RWPE1 (cell line): ENCODE results near the gene PCDHGC3.

ENCODE experiments used
- CTCF ChIA-PET: fragments of 350-600 bp; sonication (Branson Sonifier 250); formaldehyde crosslinking; extraction: SDS; loops from one replicate; lab custom pipeline; 2021; lab: Yijun Ruan, JAX
- POLR2A ChIA-PET: fragments of 400-600 bp; formaldehyde crosslinking; extraction: SDS; loops from one replicate; lab custom pipeline; 2020; ENCODE audit warnings: antibody characterized with exemption; ENCODE audit not compliant: low non-redundant PET; lab: Yijun Ruan, JAX
- DNase-seq: peaks from one replicate; pipeline ENCODE4 v3.0.0; 2012; ENCODE audit warnings: low spot score
- H3K27ac ChIP-seq: fragments of 450-650 bp; 2 replicates; pipeline ENCODE4 v1.5.1; 2017
- CTCF ChIP-seq: fragments of 450-650 bp; conservative IDR thresholded peaks from 2 replicates; pipeline ENCODE4 v1.5.1; 2017; ENCODE audit warnings: low read depth, mild to moderate bottlenecking

PCDHGC3 gene

GRCh38 chr5:141517312-141517711 is 41.5 kb downstream of the PCDHGC3 start:
- 0 out of 2 replicates have a peak overlapping the region, but pooled peaks have one; percentile 20 for H3K27ac ChIP-seq
- CTCF ChIA-PET: interaction anchor here (0.6 to 1.4 kb wide), 2 partner anchors 7 to 43 kb away, joined by 4 to 5 read pairs; no protein-coding TSS in a partner anchor
- TF ChIP-seq CTCF: no peak
- POLR2A ChIA-PET: no interaction called here
- DNase-seq: no peak

GRCh38 chr5:141517880-141518617 is 42.3 kb downstream of the PCDHGC3 start:
- POLR2A ChIA-PET: no interaction called here
- H3K27ac ChIP-seq: 0 out of 2 replicates have a peak overlapping the region, but pooled peaks have one; percentile 12
- DNase-seq: no peak
- CTCF ChIA-PET: interaction anchor here (1.8 kb wide), 1 partner anchor 46 kb away, joined by 4 read pairs; no protein-coding TSS in a partner anchor
- no peak for TF ChIP-seq CTCF

GRCh38 chr5:141518618-141519015 is 42.9 kb downstream of the PCDHGC3 start:
- no peak for DNase-seq
- ChIA-PET CTCF (interaction anchor here (1.8 kb wide), 1 partner anchor 45 kb away, joined by 4 read pairs; no protein-coding TSS in a partner anchor), POLR2A (no interaction called here)
- TF ChIP-seq CTCF: no peak
- 0 out of 2 replicates have a peak overlapping the region, but pooled peaks have one; percentile 12 for H3K27ac ChIP-seq

GRCh38 chr5:141519605-141520565 is 44.1 kb downstream of the PCDHGC3 start:
- CTCF ChIA-PET: interaction anchor here (0.6 to 1.9 kb wide), 6 partner anchors 8 to 359 kb away, joined by 3 to 9 read pairs (median 4); partner anchors contain the start of gene PCDHGA12
- peak overlapping the region; percentile 90 for H3K27ac ChIP-seq
- no peak for DNase-seq
- POLR2A ChIA-PET: no interaction called here
- no peak for TF ChIP-seq CTCF

- TF ChIP-seq CTCF: no peak
- POLR2A ChIA-PET: interaction anchor here (0.6 to 1.0 kb wide), 3 partner anchors 34 to 46 kb away, joined by 3 read pairs; no protein-coding TSS in a partner anchor
- peak; percentile 98 for DNase-seq
- CTCF ChIA-PET: interaction anchor here (0.5 to 2.0 kb wide), 12 partner anchors 8 to 298 kb away, joined by 3 to 9 read pairs (median 4); partner anchors contain the start of genes PCDHGA12, PCDHGA6 and PCDHGA9
- peak overlapping the region; percentile 90 for H3K27ac ChIP-seq
These were observed 45.5 kb downstream of the PCDHGC3 start for GRCh38 chr5:141521244-141521781.
